Measurements from ENCODE around the gene GPS1. TPM values are rescaled to one million over a fixed set of nuclear protein-coding genes. Genes with fewer than 3 reads are reported as not detected.
"Not testable (repeated sequence)": the region's sequence is repeated elsewhere in the genome, so short reads cannot be mapped to it uniquely, and the experiment has no call there.

GPS1 gene
- total RNA-seq, 1 donor from 2014 or later = 115 TPM

- Mint-ChIP-seq H3K27ac (ENCODE audit: unreplicated experiment) (no peak overlapping the region), H3K9me3 (ENCODE audit: unreplicated experiment) (peaks cover 8% of the 10 kb centered on the region), H3K36me3 (ENCODE audit: unreplicated experiment) (no peaks in the 10 kb centered on the region), H3K4me3 (ENCODE audit: unreplicated experiment) (peak overlapping the region; percentile 30), H3K27me3 (ENCODE audit: unreplicated experiment) (peaks cover 8% of the 10 kb centered on the region), H3K4me1 (ENCODE audit: low read depth, unreplicated experiment) (peaks cover 4% of the 10 kb centered on the region)
- no peak for DNase-seq
- no peak for TF ChIP-seq CTCF (IDR thresholded peaks at IDR 0.05; ENCODE audit: partially characterized antibody, unreplicated experiment)
Measured at GRCh38 chr17:82035956-82036633, 15.6 kb upstream of the GPS1 start.

- H3K36me3 Mint-ChIP-seq (ENCODE audit: unreplicated experiment) = no peaks in the 10 kb centered on the region
Measured at GRCh38 chr17:82036634-82037091, 15.0 kb upstream of the GPS1 start.

GRCh38 chr17:82037092-82037888 is 14.4 kb upstream of the GPS1 start, which contains the start of gene DCXR:
DCXR (minus strand) TSS chr17:82037697; CDS start chr17:82037682, 15 bp downstream.
- Mint-ChIP-seq H3K36me3 (ENCODE audit: unreplicated experiment) (no peaks in the 10 kb centered on the region), H3K4me1 (ENCODE audit: low read depth, unreplicated experiment) (peaks cover 4% of the 10 kb centered on the region), H3K27ac (ENCODE audit: unreplicated experiment) (peak within 1 kb of the TSS; percentile 60), H3K27me3 (ENCODE audit: unreplicated experiment) (peaks cover 13% of the 10 kb centered on the region), H3K9me3 (ENCODE audit: unreplicated experiment) (peaks cover 11% of the 10 kb centered on the region), H3K4me3 (ENCODE audit: unreplicated experiment) (peak within 1 kb of the TSS; percentile 82)
- TF ChIP-seq CTCF (IDR thresholded peaks at IDR 0.05; ENCODE audit: partially characterized antibody, unreplicated experiment) = peak; percentile 86
- peak; percentile 99 for DNase-seq

More at GRCh38 chr17:82036634-82037091, 15.0 kb upstream of the GPS1 start:
- Mint-ChIP-seq H3K27ac (ENCODE audit: unreplicated experiment) (no peak overlapping the region), H3K27me3 (ENCODE audit: unreplicated experiment) (peaks cover 13% of the 10 kb centered on the region), H3K4me1 (ENCODE audit: low read depth, unreplicated experiment) (peaks cover 4% of the 10 kb centered on the region), H3K9me3 (ENCODE audit: unreplicated experiment) (peaks cover 11% of the 10 kb centered on the region), H3K4me3 (ENCODE audit: unreplicated experiment) (peak overlapping the region; percentile 42)
- TF ChIP-seq CTCF (IDR thresholded peaks at IDR 0.05; ENCODE audit: partially characterized antibody, unreplicated experiment) = no peak
- DNase-seq = no peak

- peak overlapping the region; percentile 60 for H3K27ac Mint-ChIP-seq (ENCODE audit: unreplicated experiment)
- H3K9me3 Mint-ChIP-seq (ENCODE audit: unreplicated experiment) = peaks cover 11% of the 10 kb centered on the region
- no peaks in the 10 kb centered on the region for H3K36me3 Mint-ChIP-seq (ENCODE audit: unreplicated experiment)
- H3K4me1 Mint-ChIP-seq (ENCODE audit: low read depth, unreplicated experiment) = peaks cover 4% of the 10 kb centered on the region
- H3K27me3 Mint-ChIP-seq (ENCODE audit: unreplicated experiment) = peaks cover 13% of the 10 kb centered on the region
- peak overlapping the region; percentile 82 for H3K4me3 Mint-ChIP-seq (ENCODE audit: unreplicated experiment)
- TF ChIP-seq CTCF (IDR thresholded peaks at IDR 0.05; ENCODE audit: partially characterized antibody, unreplicated experiment) = no peak
- no peak for DNase-seq
Measured at GRCh38 chr17:82037889-82038195, 13.9 kb upstream of the GPS1 start.

GRCh38 chr17:82038796-82039409 is 12.8 kb upstream of the GPS1 start:
- Mint-ChIP-seq H3K9me3 (ENCODE audit: unreplicated experiment) (peaks cover 11% of the 10 kb centered on the region), H3K27me3 (ENCODE audit: unreplicated experiment) (peaks cover 13% of the 10 kb centered on the region)
- DNase-seq; H3K4me1 Mint-ChIP-seq (ENCODE audit: low read depth, unreplicated experiment); H3K4me3 Mint-ChIP-seq (ENCODE audit: unreplicated experiment); H3K36me3 Mint-ChIP-seq (ENCODE audit: unreplicated experiment); H3K27ac Mint-ChIP-seq (ENCODE audit: unreplicated experiment): not testable (repeated sequence)

Data from glutamatergic neuron (in vitro differentiated cells).